ENCODE data around the gene GPR15. TPM values are rescaled to one million over a fixed set of nuclear protein-coding genes. Genes with fewer than 3 reads are reported as not detected.

The GPR15 gene
- total and polyA plus RNA-seq, 12 donors, result 0.14 to 0.39 TPM; not detected in 10

GRCh38 chr3:98567666-98568270, 36.0 kb downstream of the GPR15 start:
- H3K27me3 ChIP-seq, result no peaks in the 10 kb centered on the region
- intact Hi-C loops (cut with DNase I), result no loop called here
- no peak overlapping the region for H3K27ac ChIP-seq
- H3K4me1 ChIP-seq (replicated peaks in 1 of 2), result no peaks in the 10 kb centered on the region
- 62 to 79% (median 74%) methylated on average over 2 of the region's 2 CpGs for WGBS, 4 donors
- TF ChIP-seq POLR2A (IDR thresholded peaks at IDR 0.05) (no peak), CTCF (IDR thresholded peaks at IDR 0.05) (no peak)
- H3K9me3 ChIP-seq (replicated peaks in 1 of 3), result no peaks in the 10 kb centered on the region
- no peaks in the 10 kb centered on the region for H3K36me3 ChIP-seq (replicated peaks in 1 of 2)
- DNase-seq, result no peak
- no peak overlapping the region for H3K4me3 ChIP-seq

- H3K4me1 ChIP-seq (replicated peaks in 1 of 2), result no peaks in the 10 kb centered on the region
- no peak for TF ChIP-seq CTCF (IDR thresholded peaks at IDR 0.05)
- no peak for TF ChIP-seq POLR2A (IDR thresholded peaks at IDR 0.05)
- no peak overlapping the region for H3K4me3 ChIP-seq
- no peaks in the 10 kb centered on the region for H3K9me3 ChIP-seq (replicated peaks in 1 of 3)
- no peak overlapping the region for H3K27ac ChIP-seq
- no peak for DNase-seq
- intact Hi-C loops (cut with DNase I), result no loop called here
- no peaks in the 10 kb centered on the region for H3K27me3 ChIP-seq
- H3K36me3 ChIP-seq (replicated peaks in 1 of 2), result no peaks in the 10 kb centered on the region
- 67 to 78% (median 69%) methylated on average over 3 of the region's 3 CpGs for WGBS, 4 donors
Observed at GRCh38 chr3:98568402-98568801, 36.6 kb downstream of the GPR15 start.

- intact Hi-C loops (cut with DNase I), result no loop called here
- TF ChIP-seq CTCF (IDR thresholded peaks at IDR 0.05) (peak in 5 of 6 experiments; percentile 12 to 45 (median 41)), POLR2A (IDR thresholded peaks at IDR 0.05) (no peak)
- WGBS, 4 donors, result 34 to 48% (median 44%) methylated on average over 2 of the region's 2 CpGs
- H3K27ac ChIP-seq, result no peak overlapping the region
- H3K4me3 ChIP-seq, result no peak overlapping the region
- no peaks in the 10 kb centered on the region for H3K9me3 ChIP-seq (replicated peaks in 1 of 3)
- no peaks in the 10 kb centered on the region for H3K4me1 ChIP-seq (replicated peaks in 1 of 2)
- DNase-seq, result no peak
- H3K27me3 ChIP-seq, result no peaks in the 10 kb centered on the region
- peaks cover 0 to 13% of the 10 kb centered on the region in 2 donors for H3K36me3 ChIP-seq (replicated peaks in 1 of 2)
Observed at GRCh38 chr3:98573181-98573728, 41.5 kb downstream of the GPR15 start.

GRCh38 chr3:98574132-98574531, 42.4 kb downstream of the GPR15 start:
- intact Hi-C loops (cut with DNase I), result no loop called here
- Histone ChIP-seq H3K27me3 (no peaks in the 10 kb centered on the region), H3K27ac (no peak overlapping the region), H3K36me3 (replicated peaks in 1 of 2) (peaks cover 0 to 18% of the 10 kb centered on the region in 2 donors), H3K9me3 (replicated peaks in 1 of 3) (no peaks in the 10 kb centered on the region), H3K4me3 (no peak overlapping the region), H3K4me1 (replicated peaks in 1 of 2) (no peaks in the 10 kb centered on the region)
- DNase-seq, result no peak
- TF ChIP-seq POLR2A (IDR thresholded peaks at IDR 0.05), result no peak
- no peak for TF ChIP-seq CTCF (IDR thresholded peaks at IDR 0.05)
- 80 to 86% (median 84%) methylated on average over 6 of the region's 6 CpGs for whole genome bisulfite sequencing, 4 donors
